ENCODE data around the gene PERM1.
"Not testable (repeated sequence)": the region's sequence is repeated elsewhere in the genome, so short reads cannot be mapped to it uniquely, and the experiment has no call there.

PERM1 gene

GRCh38 chr1:996851-997712 lies 15.2 kb upstream of the PERM1 start:
- DNase-seq = no peak

GRCh38 chr1:995665-996633 lies 14.1 kb upstream of the PERM1 start:
- DNase-seq = no peak

GRCh38 chr1:994546-994945 lies 12.7 kb upstream of the PERM1 start:
- not testable (repeated sequence) for DNase-seq

- no peak for DNase-seq
Measured at GRCh38 chr1:993379-993995, 11.6 kb upstream of the PERM1 start.

- no peak for DNase-seq
Measured at GRCh38 chr1:992362-992761, 10.5 kb upstream of the PERM1 start.

GRCh38 chr1:991895-992294 lies 10.0 kb upstream of the PERM1 start:
- no peak for DNase-seq

- not testable (repeated sequence) for DNase-seq
Measured at GRCh38 chr1:991275-991674, 9.4 kb upstream of the PERM1 start.

GRCh38 chr1:988061-988460 lies 6.2 kb upstream of the PERM1 start:
- not testable (repeated sequence) for DNase-seq

GRCh38 chr1:985126-985525 lies 3.2 kb upstream of the PERM1 start:
- DNase-seq = no peak

- DNase-seq = no peak
Measured at GRCh38 chr1:984476-984814, 2.6 kb upstream of the PERM1 start.

- DNase-seq = peak; percentile 3
Measured at GRCh38 chr1:983798-984475, 2.0 kb upstream of the PERM1 start.

GRCh38 chr1:982765-983436 lies 1.0 kb upstream of the PERM1 start:
- no peak for DNase-seq

- DNase-seq = no peak
Measured at GRCh38 chr1:981491-981954, 370 bp downstream of the PERM1 start.

- no peak for DNase-seq
Measured at GRCh38 chr1:980602-981395, 1.1 kb downstream of the PERM1 start.

GRCh38 chr1:980137-980571 lies 1.7 kb downstream of the PERM1 start:
- DNase-seq = no peak

GRCh38 chr1:979744-980072 lies 2.2 kb downstream of the PERM1 start:
- DNase-seq = no peak

GRCh38 chr1:978835-979743 lies 2.8 kb downstream of the PERM1 start:
- no peak for DNase-seq

- no peak for DNase-seq
Measured at GRCh38 chr1:978069-978834, 3.6 kb downstream of the PERM1 start.

GRCh38 chr1:976791-977190 lies 5.1 kb downstream of the PERM1 start:
- DNase-seq = not testable (repeated sequence)

Data from NCI-H1092 treated with DMSO at 0.1 percent for 48 hours (cell line).